Bronchial epithelial cell (primary cell): ENCODE measurements around the gene TSC2. TPM values are rescaled to one million over a fixed set of nuclear protein-coding genes. Genes with fewer than 3 reads are reported as not detected.

Source experiments
- DNase-seq: peaks from one replicate; pipeline ENCODE4 v3.0.0-alpha.2; 2010; ENCODE audit warnings: low read depth
- FAIRE-seq: peaks from 2 replicates; lab custom pipeline; 2011; peaks lifted over from hg19 to GRCh38; lab: Jason Lieb, UNC
- H3K27me3 ChIP-seq: 2 replicates; pipeline ENCODE4 v1.5.1; 2011; ENCODE audit warnings: low read length; ENCODE audit not compliant: control insufficient read depth, insufficient read depth
- H3K36me3 ChIP-seq: 2 replicates; pipeline ENCODE4 v1.5.1; 2011; ENCODE audit warnings: low read length; ENCODE audit not compliant: control insufficient read depth, insufficient read depth
- H3K4me3 ChIP-seq: 2 replicates; pipeline ENCODE4 v1.5.1; 2011; ENCODE audit warnings: mild to moderate bottlenecking, low read depth, low read length, control low read depth
- CTCF ChIP-seq: IDR thresholded peaks from 2 replicates; pipeline ENCODE4 v1.5.1; 2011; ENCODE audit warnings: mild to moderate bottlenecking, moderate library complexity, low read length, control low read depth, inconsistent platforms; ENCODE audit not compliant: insufficient read depth, severe bottlenecking
- total RNA-seq: library from RNA; depleted of rRNA; stranded (reverse); fragments of >200 nt; gene quantifications from 2 replicates; pipeline ENCODE4 v1.2.1, GENCODE V29; 2014

TSC2 gene
- total RNA-seq, 1 donor from 2014 or later: 25.0 TPM

- DNase-seq: no peak
- TF ChIP-seq CTCF: no peak
- H3K27me3 ChIP-seq: no peaks in the 10 kb centered on the region
- peaks cover 21% of the 10 kb centered on the region for H3K36me3 ChIP-seq
- no peak overlapping the region for H3K4me3 ChIP-seq
- no peak for FAIRE-seq
Measured at GRCh38 chr16:2070576-2071453, 23.0 kb downstream of the TSC2 start.

GRCh38 chr16:2071454-2072202, 23.8 kb downstream of the TSC2 start:
- no peaks in the 10 kb centered on the region for H3K27me3 ChIP-seq
- H3K4me3 ChIP-seq: no peak overlapping the region
- DNase-seq (no peak), FAIRE-seq (no peak)
- TF ChIP-seq CTCF: no peak
- H3K36me3 ChIP-seq: peaks cover 22% of the 10 kb centered on the region

- Histone ChIP-seq H3K4me3 (no peak overlapping the region), H3K36me3 (peaks cover 25% of the 10 kb centered on the region), H3K27me3 (no peaks in the 10 kb centered on the region)
- FAIRE-seq (no peak), DNase-seq (no peak)
- TF ChIP-seq CTCF: no peak
Measured at GRCh38 chr16:2072926-2073325, 25.1 kb downstream of the TSC2 start.

- DNase-seq (no peak), FAIRE-seq (no peak)
- no peak for TF ChIP-seq CTCF
- Histone ChIP-seq H3K36me3 (peaks cover 23% of the 10 kb centered on the region), H3K4me3 (no peak overlapping the region), H3K27me3 (no peaks in the 10 kb centered on the region)
Measured at GRCh38 chr16:2074071-2074470, 26.3 kb downstream of the TSC2 start.

- FAIRE-seq: no peak
Measured at GRCh38 chr16:2075631-2076030, 27.8 kb downstream of the TSC2 start.

More at GRCh38 chr16:2075631-2076030, 27.8 kb downstream of the TSC2 start:
- no peak overlapping the region for H3K4me3 ChIP-seq
- no peak for DNase-seq
- H3K36me3 ChIP-seq: peaks cover 27% of the 10 kb centered on the region
- H3K27me3 ChIP-seq: no peaks in the 10 kb centered on the region
- no peak for TF ChIP-seq CTCF
